Keratinocyte (primary cell): ENCODE data around the gene SREK1IP1. TPM values are rescaled to one million over a fixed set of nuclear protein-coding genes. Genes with fewer than 3 reads are reported as not detected.

ENCODE experiments used
- DNase-seq: peaks from one replicate; pipeline ENCODE4 v3.0.0-alpha.2; 2011; ENCODE audit warnings: low read depth, missing footprints, low spot score
- FAIRE-seq: peaks from 2 replicates; lab custom pipeline; 2011; peaks lifted over from hg19 to GRCh38; lab: Jason Lieb, UNC
- H2AFZ ChIP-seq: 2 replicates; pipeline ENCODE4 v1.6.0; 2012; ENCODE audit warnings: low read length, control low read depth, inconsistent platforms; ENCODE audit not compliant: control insufficient read depth
- H3K27ac ChIP-seq: 2 replicates; pipeline ENCODE4 v1.5.1; 2011; ENCODE audit warnings: low read length; ENCODE audit not compliant: control insufficient read depth, insufficient read depth
- H3K27me3 ChIP-seq: 3 replicates; pipeline ENCODE4 v1.6.0; 2011; ENCODE audit warnings: low read length; ENCODE audit not compliant: control insufficient read depth, insufficient read depth; ENCODE audit errors: extremely low read depth
- H3K36me3 ChIP-seq, 2 experiments: 2 replicates in 1 of 2; 3 replicates in 1 of 2; pipeline ENCODE4 v1.5.1; 2011; ENCODE audit warnings: low read length in 2 of 2, mild to moderate bottlenecking in 1 of 2; ENCODE audit not compliant: control insufficient read depth in 2 of 2, insufficient read depth in 2 of 2; ENCODE audit errors: extremely low read depth in 1 of 2
- H3K4me1 ChIP-seq: 3 replicates; pipeline ENCODE4 v1.5.1; 2011; ENCODE audit warnings: low read length; ENCODE audit not compliant: control insufficient read depth, insufficient read depth; ENCODE audit errors: extremely low read depth
- H3K4me2 ChIP-seq: 3 replicates; pipeline ENCODE4 v1.6.0; 2011; ENCODE audit warnings: low read depth, low read length; ENCODE audit not compliant: control insufficient read depth, insufficient read depth; ENCODE audit errors: extremely low read depth
- H3K4me3 ChIP-seq, 3 experiments: fragments of 200-600 bp in 1 of 3; sonication (generic) in 1 of 3; 2 replicates in 2 of 3; 3 replicates in 1 of 3; pipeline ENCODE4 v1.5.1; 2011 to 2016; ENCODE audit warnings: low read length in 3 of 3, mild to moderate bottlenecking in 3 of 3, control low read depth in 2 of 3, inconsistent platforms in 1 of 3, low read depth in 1 of 3, mixed read lengths in 1 of 3, mixed run types in 1 of 3, moderate library complexity in 1 of 3; ENCODE audit not compliant: control insufficient read depth in 2 of 3, insufficient read depth in 2 of 3; ENCODE audit errors: extremely low read depth in 1 of 3
- H3K79me2 ChIP-seq: 2 replicates; pipeline ENCODE4 v1.6.0; 2012; ENCODE audit warnings: low read length; ENCODE audit not compliant: control insufficient read depth, insufficient read depth
- H3K9ac ChIP-seq: 3 replicates; pipeline ENCODE4 v1.6.0; 2011; ENCODE audit warnings: low read length; ENCODE audit not compliant: control insufficient read depth, insufficient read depth; ENCODE audit errors: extremely low read depth
- H3K9me1 ChIP-seq: 3 replicates; pipeline ENCODE4 v1.6.0; 2011; ENCODE audit warnings: low read length; ENCODE audit not compliant: control insufficient read depth, insufficient read depth; ENCODE audit errors: extremely low read depth
- H3K9me3 ChIP-seq: 2 replicates; pipeline ENCODE4 v1.5.1; 2012; ENCODE audit warnings: low read depth, low read length; ENCODE audit not compliant: control insufficient read depth
- H4K20me1 ChIP-seq: 3 replicates; pipeline ENCODE4 v1.6.0; 2011; ENCODE audit warnings: low read length; ENCODE audit not compliant: control insufficient read depth, insufficient read depth; ENCODE audit errors: extremely low read depth
- CTCF ChIP-seq, 3 experiments: IDR thresholded peaks in 1 of 3; conservative IDR thresholded peaks in 1 of 3; optimal IDR thresholded peaks in 1 of 3; 2 replicates in 2 of 3; 3 replicates in 1 of 3; pipeline versions ENCODE3 to v1.5.1; 2011; ENCODE audit warnings: low read length in 3 of 3, mild to moderate bottlenecking in 3 of 3, moderate library complexity in 2 of 3, control low read depth in 1 of 3, inconsistent platforms in 1 of 3; ENCODE audit not compliant: insufficient read depth in 2 of 3; ENCODE audit errors: extremely low read depth in 1 of 3
- EZH2 ChIP-seq: IDR thresholded peaks from one replicate; pipeline ENCODE4 v1.6.1; 2012; ENCODE audit warnings: inconsistent platforms, mild to moderate bottlenecking, low read length, moderate library complexity
- dilution Hi-C: fragments of 300-500 bp; cut with MboI; formaldehyde crosslinking; loops from one replicate; pipeline ENCODE4 v1.7.0; 2020; ENCODE audit warnings: low sequenced_read_pairs; ENCODE audit not compliant: extremely low pct_ligation_motif_present
- polyA plus RNA-seq, 5 experiments: library from polyadenylated mRNA; depleted of rRNA in 3 of 5; stranded (reverse) in 3 of 5; stranded (forward) in 1 of 5; unstranded in 1 of 5; fragments of >200 nt; gene quantifications; 1 replicate in 1 of 5; 2 replicates in 3 of 5; 3 replicates in 1 of 5; pipeline versions ENCODE4 v1.2.1 to v1.2.3, GENCODE V29; 2011 to 2012; ENCODE audit warnings: missing spikeins in 2 of 5, low read depth in 1 of 5, low replicate concordance in 1 of 5

The SREK1IP1 gene
- polyA plus RNA-seq, 1 donor (not counting 4 experiments of a cell fraction or from before 2014, with no cell fraction given), result 10.8 TPM

DNA sequence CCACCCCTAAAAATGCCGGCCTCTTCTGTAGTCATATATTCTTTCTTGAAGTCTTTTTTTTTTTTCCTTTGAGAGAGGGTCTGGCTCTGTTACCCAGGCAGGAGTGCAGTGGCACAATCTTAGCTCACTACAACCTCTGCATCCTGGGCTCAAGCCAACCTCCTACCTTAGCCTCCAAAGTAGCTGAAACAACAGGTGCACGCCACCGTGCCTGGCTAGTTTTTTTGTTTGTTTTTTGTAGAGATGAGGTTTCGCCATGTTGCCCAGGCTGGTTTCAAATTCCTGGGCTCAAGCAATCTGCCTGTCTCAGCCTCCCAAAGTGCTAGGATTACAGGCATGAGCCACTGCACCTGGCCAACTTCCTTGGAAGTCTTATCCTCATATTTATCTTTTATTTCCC is 19.1 kb downstream of the SREK1IP1 start:
- TF ChIP-seq EZH2 (no peak), CTCF (optimal IDR thresholded peaks at IDR 0.05 in 1 of 3, IDR thresholded peaks at IDR 0.05 in 1 of 3, conservative IDR thresholded peaks at IDR 0.05 in 1 of 3; ENCODE audit: extremely low read depth in 1 of 3, insufficient read depth in 2 of 3, low read length in 3 of 3) (no peak)
- dilution Hi-C loops, result no loop called here
- DNase-seq (no peak), FAIRE-seq (no peak)
- Histone ChIP-seq H3K27ac (no peak overlapping the region), H3K27me3 (no peaks in the 10 kb centered on the region), H3K9ac (no peak overlapping the region), H4K20me1 (peaks cover 3% of the 10 kb centered on the region), H3K4me2 (no peak overlapping the region), H3K9me1 (no peaks in the 10 kb centered on the region), H3K9me3 (no peaks in the 10 kb centered on the region), H3K36me3 (peaks cover 3 to 13% of the 10 kb centered on the region in 2 experiments), H2AFZ (no peak overlapping the region), H3K79me2 (peaks cover 22% of the 10 kb centered on the region), H3K4me3 (no peak overlapping the region), H3K4me1 (peaks cover 6% of the 10 kb centered on the region)

GRCh38 chr5:64746446-64746845 is 22.0 kb downstream of the SREK1IP1 start:
- DNase-seq (no peak), FAIRE-seq (no peak)
- no peaks in the 10 kb centered on the region for H3K27me3 ChIP-seq
- no peak for TF ChIP-seq CTCF (optimal IDR thresholded peaks at IDR 0.05 in 1 of 3, IDR thresholded peaks at IDR 0.05 in 1 of 3, conservative IDR thresholded peaks at IDR 0.05 in 1 of 3; ENCODE audit: extremely low read depth in 1 of 3, insufficient read depth in 2 of 3, low read length in 3 of 3)
- H3K9ac ChIP-seq, result no peak overlapping the region
- dilution Hi-C loops, result no loop called here
- no peaks in the 10 kb centered on the region for H3K9me3 ChIP-seq
- no peaks in the 10 kb centered on the region for H4K20me1 ChIP-seq
- H3K79me2 ChIP-seq, result peaks cover 21% of the 10 kb centered on the region
- H3K4me2 ChIP-seq, result no peak overlapping the region
- H3K4me3 ChIP-seq, result no peak overlapping the region
- H3K4me1 ChIP-seq, result peaks cover 6% of the 10 kb centered on the region
- no peak overlapping the region for H2AFZ ChIP-seq
- H3K36me3 ChIP-seq, result peaks cover 4 to 6% of the 10 kb centered on the region in 2 experiments
- no peak overlapping the region for H3K27ac ChIP-seq
- H3K9me1 ChIP-seq, result no peaks in the 10 kb centered on the region
